ENCODE results near the gene SIAH3.

GRCh38 chr13:45865414-45865813 lies 13.9 kb upstream of the SIAH3 start:
- no peak for TF ChIP-seq CTCF (conservative IDR thresholded peaks at IDR 0.05; ENCODE audit: low read depth, low read length)
- no peak for TF ChIP-seq EZH2phosphoT487 (IDR thresholded peaks at IDR 0.05; ENCODE audit: borderline replicate concordance, low read length)

Data from PC-3 (cell line).